Esophagus squamous epithelium (tissue), 4 donors: Measurements from ENCODE around the gene IQCH.

ENCODE experiments used
- CTCF ChIP-seq, 6 experiments: fragments of 450-650 bp in 4 of 6; fragments of 200-600 bp in 2 of 6; sonication (generic) in 2 of 6; IDR thresholded peaks; one replicate each; pipeline ENCODE4 v1.5.1; 2016 to 2019; ENCODE audit warnings: antibody characterized with exemption in 6 of 6, mild to moderate bottlenecking in 4 of 6, moderate library complexity in 4 of 6
- POLR2A ChIP-seq, 4 donors: fragments of 450-650 bp; IDR thresholded peaks; one replicate each; pipeline ENCODE4 v1.6.1; 2017; ENCODE audit warnings: antibody characterized with exemption in 4 of 4, mild to moderate bottlenecking in 4 of 4, moderate library complexity in 3 of 4

GRCh38 chr15:67480741-67481140 is 226.2 kb downstream of the IQCH start:
- TF ChIP-seq CTCF (IDR thresholded peaks at IDR 0.05): no peak
- no peak for TF ChIP-seq POLR2A (IDR thresholded peaks at IDR 0.05)
